Mesothelial cell of epicardium (in vitro differentiated cells): Measurements from ENCODE around the gene SLC2A10. TPM values are rescaled to one million over a fixed set of nuclear protein-coding genes. Genes with fewer than 3 reads are reported as not detected.

Source experiments
- DNase-seq, 2 experiments: peaks; one replicate each; pipeline ENCODE4 v3.0.0; 2021; ENCODE audit warnings: low spot score in 2 of 2; ENCODE audit not compliant: unreplicated experiment in 2 of 2
- H3K27ac Mint-ChIP-seq: 2 replicates; pipeline ENCODE4 v1.8.0; 2021; ENCODE audit warnings: mixed read lengths
- H3K27me3 Mint-ChIP-seq: 2 replicates; pipeline ENCODE4 v1.8.0; 2021; ENCODE audit warnings: low read depth, mixed read lengths
- H3K36me3 Mint-ChIP-seq: 2 replicates; pipeline ENCODE4 v1.8.0; 2021; ENCODE audit warnings: mixed read lengths
- H3K4me1 Mint-ChIP-seq: 2 replicates; pipeline ENCODE4 v1.8.0; 2021; ENCODE audit warnings: mixed read lengths
- H3K4me3 Mint-ChIP-seq: 2 replicates; pipeline ENCODE4 v1.8.0; 2021; ENCODE audit warnings: mild to moderate bottlenecking, moderate library complexity, mixed read lengths
- H3K9me3 Mint-ChIP-seq: 2 replicates; pipeline ENCODE4 v1.8.0; 2021; ENCODE audit warnings: mixed read lengths
- CTCF ChIP-seq: fragments of 200-600 bp; sonication (generic); IDR thresholded peaks from one replicate; pipeline ENCODE4 v1.5.0; 2021; ENCODE audit warnings: antibody characterized with exemption; ENCODE audit not compliant: unreplicated experiment
- total RNA-seq: library from RNA; stranded (reverse); gene quantifications from 3 replicates; pipeline ENCODE4 v1.2.1, GENCODE V29; 2021

Gene SLC2A10
- total RNA-seq, 1 donor from 2014 or later, result 21.7 TPM

GRCh38 chr20:46713957-46714834 lies 4.7 kb downstream of the SLC2A10 start:
- Mint-ChIP-seq H3K4me1 (peaks cover 25% of the 10 kb centered on the region), H3K36me3 (peaks cover 4% of the 10 kb centered on the region), H3K27me3 (no peaks in the 10 kb centered on the region), H3K27ac (no peak overlapping the region), H3K9me3 (no peaks in the 10 kb centered on the region), H3K4me3 (no peak overlapping the region)
- DNase-seq, result no peak
- no peak for TF ChIP-seq CTCF

GRCh38 chr20:46715292-46715756 lies 5.9 kb downstream of the SLC2A10 start:
- H3K4me3 Mint-ChIP-seq, result no peak overlapping the region
- TF ChIP-seq CTCF, result no peak
- peak overlapping the region; percentile 53 for H3K27ac Mint-ChIP-seq
- H3K9me3 Mint-ChIP-seq, result peaks cover 6% of the 10 kb centered on the region
- DNase-seq, result no peak
- H3K4me1 Mint-ChIP-seq, result peaks cover 18% of the 10 kb centered on the region
- H3K27me3 Mint-ChIP-seq, result no peaks in the 10 kb centered on the region
- peaks cover 14% of the 10 kb centered on the region for H3K36me3 Mint-ChIP-seq

- H3K9me3 Mint-ChIP-seq, result peaks cover 16% of the 10 kb centered on the region
Observed at GRCh38 chr20:46717818-46718541, 8.5 kb downstream of the SLC2A10 start.

GRCh38 chr20:46720019-46720418 lies 10.6 kb downstream of the SLC2A10 start:
- Mint-ChIP-seq H3K4me1 (peaks cover 6% of the 10 kb centered on the region), H3K36me3 (peaks cover 21% of the 10 kb centered on the region), H3K27ac (no peak overlapping the region), H3K4me3 (no peak overlapping the region), H3K27me3 (no peaks in the 10 kb centered on the region), H3K9me3 (peaks cover 16% of the 10 kb centered on the region)
- no peak for DNase-seq
- no peak for TF ChIP-seq CTCF

More at GRCh38 chr20:46717818-46718541, 8.5 kb downstream of the SLC2A10 start:
- TF ChIP-seq CTCF, result no peak
- H3K4me3 Mint-ChIP-seq, result no peak overlapping the region
- H3K27ac Mint-ChIP-seq, result no peak overlapping the region
- H3K27me3 Mint-ChIP-seq, result no peaks in the 10 kb centered on the region
- peaks cover 21% of the 10 kb centered on the region for H3K36me3 Mint-ChIP-seq
- no peak for DNase-seq
- H3K4me1 Mint-ChIP-seq, result peaks cover 11% of the 10 kb centered on the region

GRCh38 chr20:46720776-46721425 lies 11.5 kb downstream of the SLC2A10 start:
- Mint-ChIP-seq H3K27ac (no peak overlapping the region), H3K4me3 (no peak overlapping the region), H3K4me1 (no peaks in the 10 kb centered on the region), H3K36me3 (peaks cover 26% of the 10 kb centered on the region), H3K27me3 (no peaks in the 10 kb centered on the region), H3K9me3 (peaks cover 16% of the 10 kb centered on the region)
- no peak for DNase-seq
- no peak for TF ChIP-seq CTCF
